Neuron (in vitro differentiated cells): Measurements from ENCODE around the gene LZTFL1.
A peak's percentile ranks its signal among the peaks of the same experiment; 100 is the strongest.
"Not testable (repeated sequence)": the region's sequence is repeated elsewhere in the genome, so short reads cannot be mapped to it uniquely, and the experiment has no call there.

Experiments
- H2AFZ ChIP-seq: one replicate; pipeline ENCODE4 v1.6.1; 2013; ENCODE audit warnings: low read depth, mild to moderate bottlenecking, inconsistent platforms, low read length, moderate library complexity
- H3K27me3 ChIP-seq: one replicate; pipeline ENCODE4 v1.6.1; 2013; ENCODE audit warnings: low read length; ENCODE audit not compliant: insufficient read depth
- H3K36me3 ChIP-seq: one replicate; pipeline ENCODE4 v1.6.1; 2013; ENCODE audit warnings: low read length; ENCODE audit not compliant: insufficient read depth
- H3K4me1 ChIP-seq: one replicate; pipeline ENCODE4 v1.6.1; 2013; ENCODE audit warnings: low read length; ENCODE audit not compliant: insufficient read depth
- H3K4me3 ChIP-seq: 2 replicates; pipeline ENCODE4 v1.5.1; 2013; ENCODE audit warnings: mild to moderate bottlenecking, low read length, moderate library complexity
- H3K9me3 ChIP-seq: one replicate; pipeline ENCODE4 v1.6.1; 2013; ENCODE audit warnings: low read length

LZTFL1 gene

GRCh38 chr3:45857024-45857423, 15.1 kb upstream of the LZTFL1 start:
- not testable (repeated sequence) for H2AFZ ChIP-seq, H3K9me3 ChIP-seq, H3K4me1 ChIP-seq, H3K4me3 ChIP-seq, H3K36me3 ChIP-seq, H3K27me3 ChIP-seq

GRCh38 chr3:45856323-45856722, 14.4 kb upstream of the LZTFL1 start:
- H3K36me3 ChIP-seq, H3K27me3 ChIP-seq, H3K4me3 ChIP-seq, H3K4me1 ChIP-seq, H2AFZ ChIP-seq, H3K9me3 ChIP-seq: not testable (repeated sequence)

GRCh38 chr3:45852828-45853227, 10.9 kb upstream of the LZTFL1 start:
- H2AFZ ChIP-seq = no peak overlapping the region
- H3K4me1 ChIP-seq = no peaks in the 10 kb centered on the region
- H3K36me3 ChIP-seq = no peaks in the 10 kb centered on the region
- H3K27me3 ChIP-seq = peaks cover 13% of the 10 kb centered on the region
- H3K9me3 ChIP-seq = no peaks in the 10 kb centered on the region
- no peak overlapping the region for H3K4me3 ChIP-seq

GRCh38 chr3:45848392-45848791, 6.5 kb upstream of the LZTFL1 start:
- no peak overlapping the region for H3K4me3 ChIP-seq
- no peaks in the 10 kb centered on the region for H3K4me1 ChIP-seq
- H3K9me3 ChIP-seq = no peaks in the 10 kb centered on the region
- H2AFZ ChIP-seq = no peak overlapping the region
- H3K27me3 ChIP-seq = peaks cover 27% of the 10 kb centered on the region
- no peaks in the 10 kb centered on the region for H3K36me3 ChIP-seq

GRCh38 chr3:45844616-45845015, 2.7 kb upstream of the LZTFL1 start:
- peaks cover 10% of the 10 kb centered on the region for H3K4me1 ChIP-seq
- H3K36me3 ChIP-seq = no peaks in the 10 kb centered on the region
- H3K9me3 ChIP-seq = no peaks in the 10 kb centered on the region
- peaks cover 23% of the 10 kb centered on the region for H3K27me3 ChIP-seq
- H2AFZ ChIP-seq = no peak overlapping the region
- no peak overlapping the region for H3K4me3 ChIP-seq

GRCh38 chr3:45842851-45843625, 1.1 kb upstream of the LZTFL1 start:
- no peaks in the 10 kb centered on the region for H3K36me3 ChIP-seq
- H3K27me3 ChIP-seq = peaks cover 15% of the 10 kb centered on the region
- H2AFZ ChIP-seq = no peak overlapping the region
- peaks cover 10% of the 10 kb centered on the region for H3K4me1 ChIP-seq
- H3K9me3 ChIP-seq = no peaks in the 10 kb centered on the region
- H3K4me3 ChIP-seq = peak overlapping the region; percentile 71

- Histone ChIP-seq H3K36me3 (peaks cover 3% of the 10 kb centered on the region), H3K4me3 (peak overlapping the region; percentile 71), H3K4me1 (peaks cover 10% of the 10 kb centered on the region), H3K9me3 (no peaks in the 10 kb centered on the region), H3K27me3 (peaks cover 6% of the 10 kb centered on the region), H2AFZ (peak overlapping the region; percentile 86)
Measured at GRCh38 chr3:45841420-45841756, 531 bp downstream of the LZTFL1 start.

- peaks cover 23% of the 10 kb centered on the region for H3K36me3 ChIP-seq
- H3K4me1 ChIP-seq = peaks cover 10% of the 10 kb centered on the region
- no peak overlapping the region for H3K4me3 ChIP-seq
- H3K27me3 ChIP-seq = no peaks in the 10 kb centered on the region
- H3K9me3 ChIP-seq = no peaks in the 10 kb centered on the region
- H2AFZ ChIP-seq = no peak overlapping the region
Measured at GRCh38 chr3:45838466-45838865, 3.5 kb downstream of the LZTFL1 start.

GRCh38 chr3:45832699-45833098, 9.2 kb downstream of the LZTFL1 start:
- peaks cover 53% of the 10 kb centered on the region for H3K36me3 ChIP-seq
- H3K4me3 ChIP-seq = no peak overlapping the region
- H3K27me3 ChIP-seq = no peaks in the 10 kb centered on the region
- no peak overlapping the region for H2AFZ ChIP-seq
- H3K4me1 ChIP-seq = no peaks in the 10 kb centered on the region
- H3K9me3 ChIP-seq = no peaks in the 10 kb centered on the region

- Histone ChIP-seq H3K36me3 (peaks cover 66% of the 10 kb centered on the region), H3K9me3 (no peaks in the 10 kb centered on the region), H3K27me3 (no peaks in the 10 kb centered on the region), H3K4me1 (no peaks in the 10 kb centered on the region), H3K4me3 (no peak overlapping the region), H2AFZ (no peak overlapping the region)
Measured at GRCh38 chr3:45830121-45830520, 11.8 kb downstream of the LZTFL1 start.

- Histone ChIP-seq H3K4me1 (no peaks in the 10 kb centered on the region), H3K36me3 (peaks cover 54% of the 10 kb centered on the region), H2AFZ (no peak overlapping the region), H3K4me3 (no peak overlapping the region), H3K27me3 (no peaks in the 10 kb centered on the region), H3K9me3 (no peaks in the 10 kb centered on the region)
Measured at GRCh38 chr3:45826908-45827307, 15.0 kb downstream of the LZTFL1 start.

- no peaks in the 10 kb centered on the region for H3K9me3 ChIP-seq
- H3K27me3 ChIP-seq = no peaks in the 10 kb centered on the region
- H3K4me3 ChIP-seq = no peak overlapping the region
- no peaks in the 10 kb centered on the region for H3K4me1 ChIP-seq
- H2AFZ ChIP-seq = no peak overlapping the region
- H3K36me3 ChIP-seq = peaks cover 54% of the 10 kb centered on the region
Measured at GRCh38 chr3:45826321-45826720, 15.6 kb downstream of the LZTFL1 start.

GRCh38 chr3:45821127-45821526, 20.8 kb downstream of the LZTFL1 start:
- Histone ChIP-seq H3K36me3 (peaks cover 23% of the 10 kb centered on the region), H2AFZ (no peak overlapping the region), H3K4me3 (no peak overlapping the region), H3K9me3 (peaks cover 3% of the 10 kb centered on the region), H3K27me3 (no peaks in the 10 kb centered on the region), H3K4me1 (no peaks in the 10 kb centered on the region)

- no peak overlapping the region for H3K4me3 ChIP-seq
- H3K27me3 ChIP-seq = no peaks in the 10 kb centered on the region
- no peak overlapping the region for H2AFZ ChIP-seq
- peaks cover 13% of the 10 kb centered on the region for H3K36me3 ChIP-seq
- H3K9me3 ChIP-seq = peaks cover 8% of the 10 kb centered on the region
- H3K4me1 ChIP-seq = no peaks in the 10 kb centered on the region
Measured at GRCh38 chr3:45819543-45819942, 22.4 kb downstream of the LZTFL1 start.
